HL-60 (cell line): ENCODE results near the gene LCNL1.
A peak's percentile ranks its signal among the peaks of the same experiment; 100 is the strongest.

Experiments
- DNase-seq, 2 experiments: peaks; one replicate each; pipeline ENCODE4 v3.0.0-alpha.2; 2010 to 2020; ENCODE audit warnings: low read depth in 1 of 2, low spot score in 1 of 2
- H3K27ac ChIP-seq: fragments of 250-450 bp; sonication (Bioruptor Pico); replicated peaks from 2 replicates; pipeline ENCODE4 v1.5.1; 2020; ENCODE audit warnings: mild to moderate bottlenecking, moderate library complexity
- H3K27me3 ChIP-seq: fragments of 250-450 bp; sonication (Bioruptor Pico); 2 replicates; pipeline ENCODE4 v1.5.1; 2021; ENCODE audit warnings: mild to moderate bottlenecking, moderate library complexity; ENCODE audit not compliant: insufficient read depth, poor library complexity, severe bottlenecking
- H3K4me3 ChIP-seq: replicated peaks from 2 replicates; pipeline ENCODE4 v1.5.1; 2011; ENCODE audit warnings: mild to moderate bottlenecking, control low read depth, low read length; ENCODE audit not compliant: insufficient read depth
- CTCF ChIP-seq: IDR thresholded peaks from one replicate; pipeline ENCODE4 v1.5.1; 2011; ENCODE audit warnings: low read length, control low read depth, inconsistent platforms; ENCODE audit not compliant: insufficient read depth
- GABPA ChIP-seq: IDR thresholded peaks from 2 replicates; pipeline ENCODE4 v1.6.1; 2012; ENCODE audit warnings: low read depth
- POLR2AphosphoS5 ChIP-seq: IDR thresholded peaks from 2 replicates; pipeline ENCODE4 v1.6.1; 2012; ENCODE audit warnings: low read depth
- REST ChIP-seq: IDR thresholded peaks from 2 replicates; pipeline ENCODE4 v1.6.1; 2012; ENCODE audit warnings: low read depth; ENCODE audit not compliant: insufficient replicate concordance
- SPI1 ChIP-seq: IDR thresholded peaks from 2 replicates; pipeline ENCODE4 v1.6.1; 2012; ENCODE audit warnings: low read depth, mild to moderate bottlenecking, borderline replicate concordance
- long read RNA-seq: library from polyadenylated mRNA; unstranded; transcript quantifications from one replicate; pipeline ENCODE4 v2.0.0, GENCODE V29; 2020

The LCNL1 gene
- long read RNA-seq: 0 reads

GRCh38 chr9:136982232-136983051 is at the start of gene LCNL1:
Gene LCNL1, plus strand, starts transcription at chr9:136982993. Its CDS starts 594 bp downstream, at chr9:136983587.
- H3K4me3 ChIP-seq: no peak within 1 kb of the TSS
- no peak within 1 kb of the TSS for H3K27ac ChIP-seq
- peaks cover 25% of the 10 kb centered on the region for H3K27me3 ChIP-seq
- no peak for DNase-seq
- no peak for TF ChIP-seq CTCF
- no peak for TF ChIP-seq REST
- TF ChIP-seq POLR2AphosphoS5: no peak
- TF ChIP-seq GABPA: no peak
- no peak for TF ChIP-seq SPI1

GRCh38 chr9:136934277-136934676 is 48.5 kb upstream of the LCNL1 start:
- no peak for TF ChIP-seq GABPA
- no peak for TF ChIP-seq SPI1
- TF ChIP-seq REST: no peak
- TF ChIP-seq POLR2AphosphoS5: no peak
- no peak for TF ChIP-seq CTCF

GRCh38 chr9:136935651-136936050 is 47.1 kb upstream of the LCNL1 start:
- Histone ChIP-seq H3K4me3 (no peak overlapping the region), H3K27ac (no peak overlapping the region), H3K27me3 (no peaks in the 10 kb centered on the region)
- peak; percentile 35; the same call in 1 of the 2 replicates for TF ChIP-seq SPI1
- no peak for TF ChIP-seq CTCF
- peak in 1 of 2 experiments; percentile 27 for DNase-seq

More at GRCh38 chr9:136934277-136934676, 48.5 kb upstream of the LCNL1 start:
- H3K4me3 ChIP-seq: no peak overlapping the region
- DNase-seq: no peak
- H3K27me3 ChIP-seq: no peaks in the 10 kb centered on the region
- H3K27ac ChIP-seq: no peak overlapping the region
